K562 (cell line): ENCODE data around the gene PTPRG. TPM values are rescaled to one million over a fixed set of nuclear protein-coding genes. Genes with fewer than 3 reads are reported as not detected.

Source experiments
- ATAC-seq: fragments of 200-7000 bp; cut with Tn5 transposase; 3 replicates; pipeline ENCODE4 v1.9.1; 2020; ENCODE audit warnings: moderate library complexity
- BruUV-seq: library from RNA; stranded (reverse); fragments of 400-500 nt; replicated peaks from 2 replicates; lab custom pipeline; 2021; lab: Mats Ljungman, UMichigan
- CTCF ChIA-PET: fragments of 300-600 bp; formaldehyde crosslinking; extraction: SDS; loops from one replicate; lab custom pipeline; 2021; ENCODE audit warnings: low intra/inter-chr PET ratio; lab: Yijun Ruan, JAX
- POLR2A ChIA-PET: fragments of 300-600, 350-650 bp; sonication (Branson Sonifier 250); formaldehyde crosslinking; extraction: SDS; loops from one replicate; lab custom pipeline; 2021; ENCODE audit warnings: antibody characterized with exemption, inconsistent platforms; lab: Yijun Ruan, JAX
- DNase-seq, 4 experiments: peaks; one replicate each; pipeline versions ENCODE4 v3.0.0 to v3.0.0-alpha.2; 2011 to 2018; ENCODE audit warnings: low spot score in 3 of 4, mixed read lengths in 3 of 4; ENCODE audit errors: extremely low read depth in 1 of 4
- FAIRE-seq: peaks from 2 replicates; lab custom pipeline; 2011; peaks lifted over from hg19 to GRCh38; lab: Jason Lieb, UNC
- H2AFZ ChIP-seq: 2 replicates; pipeline ENCODE4 v1.6.0; 2011; ENCODE audit warnings: low read depth, low read length, control low read depth, inconsistent platforms
- H3K27ac ChIP-seq: fragments of 200-600 bp; 3 replicates; pipeline ENCODE4 v1.8.0; 2011; ENCODE audit warnings: low read depth, mild to moderate bottlenecking, control low read depth, inconsistent platforms, low read length, moderate library complexity, mixed read lengths; ENCODE audit errors: extremely low read depth
- H3K27me3 ChIP-seq, 2 experiments: fragments of 300-600 bp in 1 of 2; 2 replicates in 1 of 2; 3 replicates in 1 of 2; pipeline versions ENCODE4 v1.6.0 to v1.8.0; 2011; ENCODE audit warnings: inconsistent platforms in 2 of 2, low read length in 2 of 2, mild to moderate bottlenecking in 1 of 2, mixed read lengths in 1 of 2, moderate library complexity in 1 of 2; ENCODE audit not compliant: control insufficient read depth in 2 of 2, insufficient read depth in 2 of 2
- H3K36me3 ChIP-seq: fragments of 300-600 bp; 3 replicates; pipeline ENCODE4 v1.8.0; 2011; ENCODE audit warnings: mild to moderate bottlenecking, low read length, inconsistent platforms; ENCODE audit not compliant: control insufficient read depth, insufficient read depth
- H3K4me1 ChIP-seq, 2 experiments: fragments of 200-600 bp in 1 of 2; replicated peaks in 1 of 2; 2 replicates in 1 of 2; 3 replicates in 1 of 2; pipeline versions ENCODE4 v1.5.1 to v1.8.0; 2011; ENCODE audit warnings: inconsistent platforms in 2 of 2, low read length in 2 of 2, mild to moderate bottlenecking in 1 of 2, mixed read lengths in 1 of 2, moderate library complexity in 1 of 2; ENCODE audit not compliant: control insufficient read depth in 2 of 2, insufficient read depth in 2 of 2
- H3K4me2 ChIP-seq: 2 replicates; pipeline ENCODE4 v1.6.1; 2011; ENCODE audit warnings: low read length, control low read depth, inconsistent platforms, mixed read lengths; ENCODE audit not compliant: insufficient read depth
- H3K4me3 ChIP-seq: fragments of 200-600 bp; sonication (generic), shearing (Covaris generic); 2 replicates; pipeline ENCODE4 v1.5.1; 2016; ENCODE audit warnings: control low read depth, inconsistent platforms
- H3K79me2 ChIP-seq: fragments of 200-600 bp; 3 replicates; pipeline ENCODE4 v1.8.0; 2011; ENCODE audit warnings: low read length, inconsistent platforms; ENCODE audit not compliant: control insufficient read depth, insufficient read depth
- H3K9ac ChIP-seq, 2 experiments: 2 replicates each; pipeline versions ENCODE4 v1.6.0 to v1.6.1; 2011; ENCODE audit warnings: low read depth in 2 of 2, low read length in 2 of 2, control low read depth in 1 of 2, inconsistent platforms in 1 of 2, mild to moderate bottlenecking in 1 of 2, mixed read lengths in 1 of 2; ENCODE audit not compliant: insufficient read depth in 1 of 2
- H3K9me1 ChIP-seq: one replicate; pipeline ENCODE4 v1.6.0; 2011; ENCODE audit warnings: inconsistent platforms, mild to moderate bottlenecking, low read length, moderate library complexity; ENCODE audit not compliant: control insufficient read depth, insufficient read depth
- H3K9me3 ChIP-seq: replicated peaks from 2 replicates; pipeline ENCODE4 v1.5.1; 2011; ENCODE audit warnings: low read depth, low read length, inconsistent platforms; ENCODE audit not compliant: control insufficient read depth, insufficient read depth
- H4K20me1 ChIP-seq: replicated peaks from 2 replicates; pipeline ENCODE4 v1.6.1; 2011; ENCODE audit warnings: low read length, inconsistent platforms, mixed read lengths; ENCODE audit not compliant: control insufficient read depth, insufficient read depth
- IFI16 ChIP-seq: fragments of 250-450 bp; sonication (Bioruptor Pico); IDR thresholded peaks from 2 replicates; pipeline ENCODE4 v2.1.2; 2022; ENCODE audit warnings: mild to moderate bottlenecking, inconsistent platforms
- KAT2B ChIP-seq: IDR thresholded peaks from one replicate; pipeline ENCODE4 v1.6.1; 2012; ENCODE audit warnings: low read depth, mild to moderate bottlenecking, control low read depth, inconsistent platforms, low read length, moderate library complexity
- NCOA4 ChIP-seq: fragments of 450-650 bp; IDR thresholded peaks from 2 replicates; pipeline ENCODE4 v1.6.1; 2018; ENCODE audit warnings: mild to moderate bottlenecking; ENCODE audit not compliant: partially characterized antibody
- NFE2 ChIP-seq: IDR thresholded peaks from 2 replicates; pipeline ENCODE4 v1.6.1; 2014; ENCODE audit warnings: antibody characterized with exemption, low read depth
- NR2F6 ChIP-seq: fragments of 450-650 bp; formaldehyde crosslinking; IDR thresholded peaks from 2 replicates; pipeline ENCODE4 v1.4.0; 2020; ENCODE audit warnings: mild to moderate bottlenecking
- POLR2AphosphoS2 ChIP-seq: IDR thresholded peaks from 2 replicates; pipeline ENCODE4 v1.6.1; 2012; ENCODE audit warnings: low read length, improper control_type of control experiment
- PRPF4 ChIP-seq: fragments of 200-400 bp; formaldehyde crosslinking; IDR thresholded peaks from one replicate; pipeline ENCODE4 v1.6.1; 2017; ENCODE audit warnings: low read length, low read depth, mild to moderate bottlenecking; ENCODE audit not compliant: insufficient read depth, poor library complexity, severe bottlenecking
- SLC30A9 ChIP-seq: fragments of 250-450 bp; sonication (Bioruptor Pico); IDR thresholded peaks from 2 replicates; pipeline ENCODE4 v1.8.0; 2022; ENCODE audit warnings: mild to moderate bottlenecking, moderate library complexity
- TBL1XR1 ChIP-seq, 2 experiments: IDR thresholded peaks; 2 replicates each; pipeline ENCODE4 v1.6.1; 2012; ENCODE audit warnings: improper control_type of control experiment in 2 of 2, low read length in 2 of 2, mild to moderate bottlenecking in 1 of 2
- ZBTB33 ChIP-seq: sonication (generic); formaldehyde crosslinking; IDR thresholded peaks from 2 replicates; pipeline ENCODE4 v1.8.1; 2023; ENCODE audit warnings: mild to moderate bottlenecking, missing genetic modification reagents
- ZFX ChIP-seq: sonication (generic); formaldehyde crosslinking; IDR thresholded peaks from 2 replicates; pipeline ENCODE4 v1.8.0; 2022; ENCODE audit warnings: mild to moderate bottlenecking, missing genetic modification reagents, moderate library complexity
- ZHX1 ChIP-seq: fragments of 150-350 bp; conservative IDR thresholded peaks from 2 replicates; pipeline ENCODE4 v1.6.1; 2014; ENCODE audit warnings: low read length
- ZNF41 ChIP-seq: fragments of 250-450 bp; sonication (Bioruptor Pico); conservative IDR thresholded peaks from 2 replicates; pipeline ENCODE4 v1.4.0; 2020; ENCODE audit warnings: mild to moderate bottlenecking
- ZNF518B ChIP-seq: fragments of 250-450 bp; sonication (Bioruptor Pico); IDR thresholded peaks from 2 replicates; pipeline ENCODE4 v1.5.0; 2021; ENCODE audit warnings: mild to moderate bottlenecking, moderate library complexity
- WGBS: fragments of 100-300 bp; shearing (Covaris generic); methylation state at CpG from one replicate; pipeline ENCODE4 v1.1.6; 2016; ENCODE audit warnings: low coverage, mixed read lengths; ENCODE audit not compliant: insufficient coverage; ENCODE audit errors: missing lambda C conversion rate; 5-methylcytosine and 5-hydroxymethylcytosine counted together
- in situ Hi-C: fragments of 300-500 bp; cut with MboI; formaldehyde crosslinking; loops from 4 replicates; pipeline ENCODE4 v1.15.0; 2018; ENCODE audit warnings: inconsistent platforms, mixed read lengths
- intact Hi-C: fragments of 100-400 bp; cut with micrococcal nuclease; formaldehyde crosslinking; loops from 2 replicates; pipeline ENCODE4 v1.14.2; 2022
- polyA plus RNA-seq, 8 experiments: library from polyadenylated mRNA; depleted of rRNA in 4 of 8; stranded (reverse) in 5 of 8; unstranded in 3 of 8; fragments of >200 nt; fragmentation: Nextera tagmentation in 2 of 8; fragmentation: Illumina TruSeq in 1 of 8; extraction: Ambion mirVana in 2 of 8; extraction: Trizol in 1 of 8; gene quantifications; 2 replicates each; pipeline versions ENCODE4 v1.2.1 to v1.2.3, GENCODE V29; 2011 to 2014; ENCODE audit warnings: inconsistent platforms in 1 of 8, missing spikeins in 1 of 8
- total RNA-seq, 7 experiments: library from RNA; depleted of rRNA in 6 of 7; stranded (reverse); fragments of >200 nt in 6 of 7; fragmentation: Illumina TruSeq in 2 of 7; extraction: Trizol in 2 of 7; gene quantifications; 2 replicates each; pipeline versions ENCODE4 v1.2.1 to v1.2.3, GENCODE V29; 2011 to 2021; ENCODE audit warnings: low replicate concordance in 1 of 7

The PTPRG gene
- total and polyA plus RNA-seq, 9 of the 15 experiments (the other 6 are each of a cell fraction or from before 2014, with no cell fraction given), result 0.16 TPM; not detected in 8

- no peak for TF ChIP-seq TBL1XR1 (IDR thresholded peaks at IDR 0.05; ENCODE audit: low read length in 2 of 2)
- TF ChIP-seq IFI16 (CRISPR knock-in tag), result no peak
- no peak for TF ChIP-seq PRPF4
- no peak for TF ChIP-seq ZHX1
Measured at GRCh38 chr3:61915296-61915695, 353.9 kb downstream of the PTPRG start (continued).

- POLR2A ChIA-PET, result no interaction called here
- Histone ChIP-seq H2AFZ (no peak overlapping the region), H3K27ac (no peak overlapping the region), H3K79me2 (no peaks in the 10 kb centered on the region), H3K36me3 (no peaks in the 10 kb centered on the region), H3K27me3 (no peaks in the 10 kb centered on the region; a peak in 2 of 5 replicates), H3K4me3 (no peak overlapping the region), H3K4me1 (no peaks in the 10 kb centered on the region), H3K9me3 (no peaks in the 10 kb centered on the region), H3K4me2 (no peak overlapping the region), H4K20me1 (no peaks in the 10 kb centered on the region), H3K9ac (no peak overlapping the region), H3K9me1 (no peaks in the 10 kb centered on the region)
- WGBS, result 0% methylated on average over 4 of the region's 4 CpGs
- TF ChIP-seq ZNF518B (CRISPR knock-in tag), result no peak
- TF ChIP-seq NR2F6 (CRISPR knock-in tag), result no peak
- TF ChIP-seq POLR2AphosphoS2, result no peak
- TF ChIP-seq KAT2B, result no peak
- TF ChIP-seq SLC30A9 (CRISPR knock-in tag), result no peak
- TF ChIP-seq ZFX (CRISPR knock-in tag), result no peak
- TF ChIP-seq ZNF41 (CRISPR knock-in tag), result no peak
- TF ChIP-seq ZBTB33 (CRISPR knock-in tag), result no peak
- TF ChIP-seq NFE2, result no peak
- TF ChIP-seq NCOA4, result no peak
- CTCF ChIA-PET, result no interaction called here
- in situ Hi-C loops (no loop called here), intact Hi-C loops (no loop called here)
- DNase-seq (no peak), FAIRE-seq (no peak), ATAC-seq (no peak)
- BruUV-seq, result no TSS peak
Measured at GRCh38 chr3:61919371-61919770, 358.0 kb downstream of the PTPRG start.
